CD8-positive, alpha-beta memory T cell (primary cell): ENCODE measurements around the gene PNMA1. TPM values are rescaled to one million over a fixed set of nuclear protein-coding genes. Genes with fewer than 3 reads are reported as not detected.
A peak's percentile ranks its signal among the peaks of the same experiment; 100 is the strongest.

Experiments used
- CTCF ChIA-PET: fragments of 350-600 bp; sonication (Branson Sonifier 250); formaldehyde crosslinking; loops from one replicate; lab custom pipeline; 2021; ENCODE audit warnings: antibody characterized with exemption; lab: Charles Lee
- POLR2A ChIA-PET: fragments of 350-600 bp; sonication (Branson Sonifier 250); formaldehyde crosslinking; loops from one replicate; lab custom pipeline; 2021; ENCODE audit warnings: antibody characterized with exemption; lab: Charles Lee
- DNase-seq, 5 donors: peaks; one replicate each; pipeline versions ENCODE4 v3.0.0 to v3.0.0-alpha.2; 2020 to 2022; ENCODE audit warnings: mixed read lengths in 1 of 5
- H3K27ac ChIP-seq: one replicate; pipeline ENCODE4 v1.7.0; 2013; ENCODE audit warnings: low read depth, mild to moderate bottlenecking, low read length, moderate library complexity
- H3K27me3 ChIP-seq: 2 replicates; pipeline ENCODE4 v1.7.0; 2013; ENCODE audit warnings: low read length, mild to moderate bottlenecking; ENCODE audit not compliant: insufficient read depth, poor library complexity, severe bottlenecking
- H3K36me3 ChIP-seq: 2 replicates; pipeline ENCODE4 v1.7.0; 2013; ENCODE audit warnings: mild to moderate bottlenecking, low read length, moderate library complexity; ENCODE audit not compliant: insufficient read depth
- H3K4me1 ChIP-seq: 2 replicates; pipeline ENCODE4 v1.7.0; 2013; ENCODE audit warnings: mild to moderate bottlenecking, low read length, moderate library complexity; ENCODE audit not compliant: insufficient read depth
- H3K4me3 ChIP-seq: 2 replicates; pipeline ENCODE4 v1.7.0; 2013; ENCODE audit warnings: mild to moderate bottlenecking, low read length
- H3K9me3 ChIP-seq: 2 replicates; pipeline ENCODE4 v1.7.0; 2013; ENCODE audit warnings: mild to moderate bottlenecking, low read length
- H3K27ac Mint-ChIP-seq, 8 donors: one replicate each; pipeline ENCODE4 v1.8.0; 2020 to 2021; ENCODE audit warnings: mixed read lengths in 8 of 8, mild to moderate bottlenecking in 6 of 8, inconsistent platforms in 3 of 8, moderate library complexity in 3 of 8
- H3K27me3 Mint-ChIP-seq, 2 donors: one replicate each; pipeline ENCODE4 v1.8.0; 2020 to 2021; ENCODE audit warnings: mixed read lengths in 2 of 2, mild to moderate bottlenecking in 1 of 2, moderate library complexity in 1 of 2
- H3K36me3 Mint-ChIP-seq, 3 donors: one replicate each; pipeline ENCODE4 v1.8.0; 2020 to 2021; ENCODE audit warnings: mixed read lengths in 3 of 3, inconsistent platforms in 1 of 3, mild to moderate bottlenecking in 1 of 3
- H3K4me1 Mint-ChIP-seq, 3 donors: one replicate each; pipeline ENCODE4 v1.8.0; 2020 to 2021; ENCODE audit warnings: mixed read lengths in 3 of 3, inconsistent platforms in 1 of 3, mild to moderate bottlenecking in 1 of 3
- H3K4me3 Mint-ChIP-seq, 7 donors: one replicate each; pipeline ENCODE4 v1.8.0; 2020 to 2021; ENCODE audit warnings: mixed read lengths in 7 of 7, mild to moderate bottlenecking in 6 of 7, moderate library complexity in 4 of 7, inconsistent platforms in 2 of 7
- H3K9me3 Mint-ChIP-seq, 5 donors: one replicate each; pipeline ENCODE4 v1.8.0; 2020 to 2022; ENCODE audit warnings: mixed read lengths in 5 of 5, mild to moderate bottlenecking in 3 of 5, moderate library complexity in 2 of 5, inconsistent platforms in 1 of 5
- polyA plus RNA-seq: library from polyadenylated mRNA; unstranded; fragments of 300-500 nt; fragmentation: Illumina TruSeq; gene quantifications from one replicate; pipeline ENCODE4 v1.2.3, GENCODE V29; 2021
- total RNA-seq, 2 experiments: library from RNA; stranded (reverse); gene quantifications; one replicate each; pipeline ENCODE4 v1.2.3, GENCODE V29; 2021

PNMA1 gene
- total and polyA plus RNA-seq, 3 experiments from 2014 or later = 43.7 to 61.0 (median 56.8) TPM

- H3K27me3 Mint-ChIP-seq = no peaks in the 10 kb centered on the region
- no peak for DNase-seq
- H3K4me1 ChIP-seq = peaks cover 9% of the 10 kb centered on the region
- no peaks in the 10 kb centered on the region for H3K27me3 ChIP-seq
- peak overlapping the region in 3 of 8 donors; percentile 41 to 74 (median 64) for H3K27ac Mint-ChIP-seq
- ChIA-PET POLR2A (interaction anchor here (0.6 to 0.8 kb wide), 2 partner anchors 27 to 298 kb away, joined by 3 to 5 read pairs; no protein-coding TSS in a partner anchor), CTCF (interaction anchor here (1.2 to 13.3 kb wide), 5 partner anchors 11 to 96 kb away, joined by 3 to 208 read pairs (median 14); a partner anchor contains a TSS)
- no peaks in the 10 kb centered on the region for H3K9me3 Mint-ChIP-seq
- peaks cover 16 to 39% (median 25%) of the 10 kb centered on the region in 3 donors for H3K4me1 Mint-ChIP-seq
- H3K4me3 Mint-ChIP-seq = no peak overlapping the region
- no peak overlapping the region for H3K4me3 ChIP-seq
- no peak overlapping the region for H3K27ac ChIP-seq
- no peaks in the 10 kb centered on the region for H3K9me3 ChIP-seq
- peaks cover 0 to 84% (median 20%) of the 10 kb centered on the region in 3 donors for H3K36me3 Mint-ChIP-seq
- peaks cover 50% of the 10 kb centered on the region for H3K36me3 ChIP-seq
These were observed 16.9 kb upstream of the PNMA1 start for GRCh38 chr14:73731111-73731510.

GRCh38 chr14:73729556-73730265 lies 15.5 kb upstream of the PNMA1 start:
- Mint-ChIP-seq H3K4me3 (no peak overlapping the region), H3K9me3 (no peaks in the 10 kb centered on the region), H3K4me1 (peaks cover 13 to 39% (median 23%) of the 10 kb centered on the region in 3 donors), H3K36me3 (peaks cover 0 to 88% (median 16%) of the 10 kb centered on the region in 3 donors), H3K27ac (peak overlapping the region in 7 of 8 donors; percentile 71 to 94 (median 77)), H3K27me3 (no peaks in the 10 kb centered on the region)
- no peak for DNase-seq
- ChIA-PET CTCF (interaction anchor here (0.7 to 13.3 kb wide), 24 partner anchors 11 to 205 kb away, joined by 3 to 208 read pairs (median 6); partner anchors contain the start of genes PNMA1 and ZNF410), POLR2A (interaction anchor here (0.8 to 1.4 kb wide), 3 partner anchors 25 to 96 kb away, joined by 3 to 7 read pairs (median 5); no protein-coding TSS in a partner anchor)
- H3K36me3 ChIP-seq = peaks cover 60% of the 10 kb centered on the region
- H3K27me3 ChIP-seq = no peaks in the 10 kb centered on the region
- peaks cover 9% of the 10 kb centered on the region for H3K4me1 ChIP-seq
- H3K9me3 ChIP-seq = no peaks in the 10 kb centered on the region
- no peak overlapping the region for H3K27ac ChIP-seq
- no peak overlapping the region for H3K4me3 ChIP-seq

GRCh38 chr14:73728717-73729330 lies 14.6 kb upstream of the PNMA1 start:
- Mint-ChIP-seq H3K27ac (peak overlapping the region; percentile 71 to 94 (median 84)), H3K36me3 (peaks cover 0 to 88% (median 13%) of the 10 kb centered on the region in 3 donors), H3K4me3 (no peak overlapping the region), H3K27me3 (no peaks in the 10 kb centered on the region), H3K9me3 (no peaks in the 10 kb centered on the region), H3K4me1 (peaks cover 11 to 45% (median 23%) of the 10 kb centered on the region in 3 donors)
- Histone ChIP-seq H3K36me3 (peaks cover 63% of the 10 kb centered on the region), H3K9me3 (no peaks in the 10 kb centered on the region), H3K27me3 (no peaks in the 10 kb centered on the region), H3K4me3 (no peak overlapping the region), H3K27ac (peak overlapping the region; percentile 17), H3K4me1 (peaks cover 9% of the 10 kb centered on the region)
- POLR2A ChIA-PET = interaction anchor here (0.6 to 1.4 kb wide), 5 partner anchors 25 to 97 kb away, joined by 3 to 8 read pairs (median 7); a partner anchor contains a TSS
- peak; percentile 71 to 87 (median 83) for DNase-seq
- CTCF ChIA-PET = interaction anchor here (0.7 to 13.3 kb wide), 29 partner anchors 9 to 206 kb away, joined by 3 to 208 read pairs (median 6); partner anchors contain the start of genes PNMA1, PTGR2 and ZNF410

- Histone ChIP-seq H3K4me1 (peaks cover 9% of the 10 kb centered on the region), H3K27me3 (no peaks in the 10 kb centered on the region), H3K9me3 (no peaks in the 10 kb centered on the region), H3K36me3 (peaks cover 74% of the 10 kb centered on the region), H3K27ac (no peak overlapping the region), H3K4me3 (no peak overlapping the region)
- DNase-seq = no peak
- Mint-ChIP-seq H3K4me3 (no peak overlapping the region), H3K36me3 (peaks cover 1 to 93% (median 22%) of the 10 kb centered on the region in 3 donors), H3K4me1 (peaks cover 14 to 51% (median 29%) of the 10 kb centered on the region in 3 donors), H3K27me3 (no peaks in the 10 kb centered on the region), H3K9me3 (no peaks in the 10 kb centered on the region), H3K27ac (peak overlapping the region in 6 of 8 donors; percentile 25 to 90 (median 42))
- POLR2A ChIA-PET = interaction anchor here (0.8 to 1.3 kb wide), 2 partner anchors 11 to 60 kb away, joined by 3 to 7 read pairs; no protein-coding TSS in a partner anchor
- CTCF ChIA-PET = interaction anchor here (0.6 to 13.3 kb wide), 10 partner anchors 14 to 124 kb away, joined by 3 to 208 read pairs (median 17); partner anchors contain the start of genes PNMA1 and PTGR2
These were observed 13.0 kb upstream of the PNMA1 start for GRCh38 chr14:73727166-73727565.

- ChIA-PET POLR2A (no interaction called here), CTCF (interaction anchor here (1.2 to 13.3 kb wide), 5 partner anchors 13 to 104 kb away, joined by 3 to 208 read pairs (median 26); partner anchors contain the start of gene PNMA1)
- Histone ChIP-seq H3K9me3 (no peaks in the 10 kb centered on the region), H3K36me3 (peaks cover 75% of the 10 kb centered on the region), H3K4me3 (no peak overlapping the region), H3K4me1 (peaks cover 9% of the 10 kb centered on the region), H3K27ac (peak overlapping the region; percentile 35), H3K27me3 (no peaks in the 10 kb centered on the region)
- Mint-ChIP-seq H3K27ac (peak overlapping the region in 6 of 8 donors; percentile 42 to 78 (median 51)), H3K9me3 (no peaks in the 10 kb centered on the region), H3K4me1 (peaks cover 10 to 43% (median 26%) of the 10 kb centered on the region in 3 donors), H3K27me3 (no peaks in the 10 kb centered on the region), H3K4me3 (no peak overlapping the region), H3K36me3 (peaks cover 6 to 93% (median 24%) of the 10 kb centered on the region in 3 donors)
- DNase-seq = no peak
These were observed 12.1 kb upstream of the PNMA1 start for GRCh38 chr14:73726025-73726961.

- H3K36me3 ChIP-seq = peaks cover 79% of the 10 kb centered on the region
- Mint-ChIP-seq H3K4me1 (peaks cover 10 to 42% (median 25%) of the 10 kb centered on the region in 3 donors), H3K27me3 (no peaks in the 10 kb centered on the region), H3K27ac (peak overlapping the region in 7 of 8 donors; percentile 22 to 93 (median 77)), H3K36me3 (peaks cover 6 to 94% (median 23%) of the 10 kb centered on the region in 3 donors), H3K9me3 (no peaks in the 10 kb centered on the region), H3K4me3 (no peak overlapping the region)
- H3K27me3 ChIP-seq = no peaks in the 10 kb centered on the region
- no peaks in the 10 kb centered on the region for H3K9me3 ChIP-seq
- ChIA-PET POLR2A (no interaction called here), CTCF (interaction anchor here (0.9 to 13.3 kb wide), 2 partner anchors 29 to 76 kb away, joined by 3 to 208 read pairs; a partner anchor contains a TSS)
- no peak for DNase-seq
- peaks cover 9% of the 10 kb centered on the region for H3K4me1 ChIP-seq
- no peak overlapping the region for H3K27ac ChIP-seq
- H3K4me3 ChIP-seq = no peak overlapping the region
These were observed 11.2 kb upstream of the PNMA1 start for GRCh38 chr14:73725116-73726024.
